H1 (cell line): ENCODE measurements around the gene PPFIA2. TPM values are rescaled to one million over a fixed set of nuclear protein-coding genes. Genes with fewer than 3 reads are reported as not detected.

Experiments used
- BRCA1 ChIP-seq: IDR thresholded peaks from 2 replicates; pipeline ENCODE4 v1.6.1; 2012; ENCODE audit warnings: low read depth, low read length, improper control_type of control experiment
- CBX5 ChIP-seq: fragments of 300-800, 300-1000 bp; sonication (generic); IDR thresholded peaks from 2 replicates; pipeline ENCODE4 v1.7.1; 2016; ENCODE audit warnings: antibody characterized with exemption, low read length, low read depth
- GTF2F1 ChIP-seq: IDR thresholded peaks from 2 replicates; pipeline ENCODE4 v1.6.1; 2012; ENCODE audit warnings: low read depth, low read length, improper control_type of control experiment, borderline replicate concordance
- POLR2A ChIP-seq, 2 experiments: IDR thresholded peaks; 1 replicate in 1 of 2; 2 replicates in 1 of 2; pipeline ENCODE4 v1.6.1; 2011; ENCODE audit warnings: low read depth in 2 of 2, low read length in 2 of 2, mild to moderate bottlenecking in 2 of 2; ENCODE audit errors: control extremely low read depth in 1 of 2
- polyA plus RNA-seq, 7 experiments: library from polyadenylated mRNA; depleted of rRNA in 3 of 7; stranded (reverse) in 5 of 7; unstranded in 2 of 7; fragments of >200 nt in 5 of 7; fragments of 200-250 nt in 2 of 7; gene quantifications; 1 replicate in 5 of 7; 2 replicates in 1 of 7; 4 replicates in 1 of 7; pipeline versions ENCODE4 v1.2.1 to v1.2.3, GENCODE V29; 2011 to 2013; ENCODE audit warnings: missing spikeins in 2 of 7, mixed read lengths in 2 of 7
- total RNA-seq: library from RNA; stranded (reverse); fragmentation: NEBNext Ultra II Directional; extraction: Animal tissue kit (Norgen Biotek cat#: 25700); gene quantifications from 2 replicates; pipeline ENCODE4 v1.2.1, GENCODE V29; 2021

The PPFIA2 gene
- total and polyA plus RNA-seq, 2 of the 8 experiments (the other 6 are each of a cell fraction or from before 2014, with no cell fraction given), result 1.2 to 1.8 TPM

DNA sequence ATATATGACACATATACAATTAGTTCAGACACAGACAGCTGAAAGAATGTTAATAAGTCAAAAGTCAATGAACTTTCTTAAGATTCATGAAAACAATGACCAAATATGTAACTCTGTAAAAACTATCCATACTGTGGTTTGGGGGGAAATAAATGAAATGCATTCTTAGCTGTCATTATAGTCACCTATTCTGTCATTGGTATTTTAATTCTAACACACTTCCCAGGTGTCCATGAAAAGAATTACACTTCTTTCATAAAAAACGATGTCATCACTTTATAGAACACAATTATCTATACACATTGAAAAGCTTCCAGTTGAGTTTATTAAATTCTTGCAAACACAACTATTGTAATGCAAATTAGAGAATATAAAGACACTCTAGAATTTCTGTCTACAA is 35.8 kb downstream of the PPFIA2 start (continued):
- no peak for TF ChIP-seq BRCA1
- no peak for TF ChIP-seq CBX5
- no peak for TF ChIP-seq POLR2A (IDR thresholded peaks at IDR 0.05; ENCODE audit: control extremely low read depth in 1 of 2, low read depth in 2 of 2, low read length in 2 of 2)
- no peak for TF ChIP-seq GTF2F1
